Activated effector memory CD4-positive, alpha-beta T cell treated with anti-CD3 and anti-CD28 coated beads, Interleukin-2, amount 50 U/mL, for 16 hours (primary cell): ENCODE results near the gene HTR6.
"Not testable (repeated sequence)": the region's sequence is repeated elsewhere in the genome, so short reads cannot be mapped to it uniquely, and the experiment has no call there.

Experiments used
- DNase-seq: peaks from one replicate; pipeline ENCODE4 v3.0.0-alpha.2; 2020

Gene HTR6

GRCh38 chr1:19664453-19665185 is at the start of gene HTR6:
Gene HTR6 (plus strand): TSS chr1:19664875. CDS start chr1:19665754, 879 bp downstream.
- peak; percentile 81 for DNase-seq

DNA sequence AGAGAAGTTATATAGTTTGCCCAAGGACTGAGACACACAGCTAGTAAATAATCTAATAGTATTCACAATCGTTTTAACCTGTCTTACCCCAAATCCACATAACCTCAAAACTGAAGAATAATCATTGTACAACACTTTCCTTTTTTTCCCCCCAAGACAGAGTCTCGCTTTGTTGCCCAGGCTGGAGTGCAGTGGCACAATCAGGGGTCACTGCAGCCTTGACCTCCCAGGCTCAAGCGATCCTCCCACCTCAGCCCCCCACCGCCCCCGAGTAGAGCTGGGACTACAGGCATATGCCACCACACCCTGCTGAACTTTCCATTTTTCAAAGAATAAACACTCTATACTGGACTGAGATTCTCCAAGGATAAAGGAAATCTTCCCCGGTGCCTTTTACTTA is 49.2 kb upstream of the HTR6 start:
- no peak for DNase-seq

GRCh38 chr1:19616489-19616888 is 48.2 kb upstream of the HTR6 start:
- DNase-seq: no peak

DNA sequence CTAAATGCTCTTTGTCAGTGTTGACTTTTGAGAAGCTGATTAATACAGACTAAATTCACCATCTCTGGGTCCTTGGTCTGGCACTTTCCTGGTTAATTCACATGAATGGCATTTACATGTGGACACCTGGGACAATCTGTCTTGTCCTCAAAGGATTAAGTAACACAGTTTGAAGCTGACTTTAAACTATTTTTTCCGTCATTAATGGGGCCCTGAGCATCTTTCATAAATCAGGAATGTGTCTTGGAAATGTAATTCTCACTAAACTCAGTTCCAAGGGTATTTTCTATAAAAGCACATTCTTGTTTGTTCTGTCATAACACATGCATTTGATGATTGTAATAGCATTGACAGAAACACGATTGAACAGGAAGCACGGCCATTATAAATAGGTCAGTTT is 47.3 kb upstream of the HTR6 start:
- no peak for DNase-seq

DNA sequence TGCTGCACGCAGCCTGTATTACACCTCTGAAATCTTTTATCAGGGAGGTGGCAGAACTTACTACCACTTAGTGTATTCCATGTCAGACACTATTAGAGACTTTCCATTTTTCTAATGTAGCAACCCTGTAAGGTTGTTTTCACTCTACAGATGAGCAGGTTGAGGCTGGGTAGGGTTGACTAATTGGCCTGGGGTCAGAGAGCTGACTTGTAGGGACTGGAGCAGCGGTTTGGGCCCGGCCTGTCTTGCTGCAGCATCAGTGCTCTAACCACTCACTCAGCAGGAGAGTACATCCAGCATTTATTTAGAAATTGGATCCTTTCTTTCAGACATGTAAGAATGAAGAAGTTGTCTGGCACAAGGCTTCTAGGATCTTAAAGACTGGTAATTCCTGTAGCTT is 46.2 kb upstream of the HTR6 start:
- no peak for DNase-seq

- no peak for DNase-seq
Observed at GRCh38 chr1:19619697-19620384, 44.8 kb upstream of the HTR6 start.

DNA sequence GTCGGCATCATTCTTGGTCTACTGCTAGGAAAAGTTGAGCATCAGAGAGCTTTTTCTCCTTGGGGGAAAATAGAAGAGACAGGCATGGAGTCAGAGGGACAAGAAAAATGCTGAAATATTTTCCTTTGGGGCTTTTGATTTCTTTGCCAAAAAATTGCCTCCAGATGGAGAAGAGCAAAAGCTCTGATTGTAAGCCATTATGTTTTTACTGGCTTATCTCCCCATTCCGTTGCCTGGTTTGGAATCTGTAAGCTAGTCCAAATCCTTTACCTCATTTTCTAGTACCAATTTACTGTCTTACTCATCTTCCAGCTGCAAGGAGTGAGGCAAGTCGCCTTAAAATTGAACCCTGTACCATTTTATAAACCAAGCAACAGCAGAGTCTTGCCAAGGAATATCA is 43.9 kb upstream of the HTR6 start:
- DNase-seq: no peak

- no peak for DNase-seq
Observed at GRCh38 chr1:19621274-19621950, 43.3 kb upstream of the HTR6 start.

GRCh38 chr1:19622204-19622603 is 42.5 kb upstream of the HTR6 start:
- no peak for DNase-seq

DNA sequence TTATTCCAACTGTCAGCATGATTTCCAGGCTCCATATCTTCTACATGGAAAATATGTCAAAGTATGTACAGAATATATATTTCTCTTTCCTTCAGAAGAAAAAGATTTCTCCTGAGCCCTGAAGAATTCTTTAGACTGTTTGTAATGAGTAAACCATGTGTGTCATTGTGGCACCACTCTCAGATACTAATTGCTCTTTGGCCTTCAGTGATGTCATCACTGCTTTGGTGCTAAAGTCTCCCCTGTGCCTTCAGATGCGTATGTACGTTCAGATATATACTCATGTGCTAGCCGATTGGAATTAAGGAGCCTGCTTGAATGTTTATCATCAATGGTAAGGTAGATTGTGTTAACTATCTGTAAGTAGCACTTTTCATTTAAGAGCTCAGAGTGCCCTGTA is 41.2 kb upstream of the HTR6 start:
- no peak for DNase-seq

- DNase-seq: no peak
Observed at GRCh38 chr1:19625291-19625937, 39.3 kb upstream of the HTR6 start.

DNA sequence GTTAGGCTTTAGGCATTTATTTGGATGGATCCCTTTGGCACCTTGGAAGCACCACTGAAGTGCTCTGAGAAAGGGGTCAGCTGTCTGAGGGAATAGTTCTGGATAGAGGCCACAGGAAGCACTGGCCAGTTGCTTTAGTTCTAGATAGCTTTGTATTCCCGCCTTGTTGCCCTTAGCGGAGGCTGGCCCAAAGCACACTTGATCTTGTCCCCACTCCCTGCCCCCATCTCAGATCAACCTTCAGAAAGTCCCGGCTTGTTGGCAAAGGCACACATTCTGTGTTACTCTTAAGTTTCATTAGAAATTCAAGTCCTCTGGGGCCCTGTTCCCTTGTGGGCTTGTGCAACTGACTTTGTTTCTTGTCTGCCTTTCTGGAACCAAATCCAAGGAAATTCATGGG is 35.8 kb upstream of the HTR6 start:
- no peak for DNase-seq

DNA sequence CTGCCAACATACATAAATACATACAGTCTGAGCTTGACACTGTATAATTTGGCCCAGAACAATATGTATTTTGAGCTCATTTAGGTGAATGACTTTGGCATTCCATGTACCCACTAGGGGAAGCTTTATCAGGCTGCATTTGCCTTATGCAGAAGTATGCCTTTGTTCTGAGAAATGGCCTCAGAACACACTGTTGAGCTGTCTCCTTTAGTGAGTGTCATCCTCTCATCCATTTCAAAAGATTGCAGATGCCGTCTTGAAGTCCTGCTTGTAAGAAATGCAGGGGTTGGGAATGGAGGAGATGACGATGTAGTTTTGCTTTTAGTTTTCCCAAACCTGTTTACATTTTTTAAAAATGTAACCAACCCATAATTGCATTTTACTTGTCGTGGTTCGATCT is 35.3 kb upstream of the HTR6 start:
- DNase-seq: no peak

DNA sequence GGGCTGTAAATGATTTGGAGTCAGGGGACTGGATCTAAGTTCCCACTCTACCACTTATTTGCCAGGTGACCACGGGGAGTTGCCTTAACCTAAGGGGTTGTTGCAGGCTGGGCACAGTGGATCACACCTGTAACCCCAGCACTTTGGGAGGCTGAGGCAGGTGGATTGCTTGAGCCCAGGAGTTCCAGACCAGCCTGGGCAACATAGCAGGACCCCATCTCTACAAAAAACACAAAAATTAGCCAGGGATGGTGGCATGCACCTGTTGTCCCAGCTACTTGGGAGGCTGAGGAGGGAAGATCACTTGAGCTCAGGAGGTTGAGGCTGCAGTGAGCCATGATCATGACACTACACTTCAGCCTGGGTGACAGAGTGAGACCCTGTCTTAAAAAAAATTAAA is 34.5 kb upstream of the HTR6 start:
- not testable (repeated sequence) for DNase-seq

DNA sequence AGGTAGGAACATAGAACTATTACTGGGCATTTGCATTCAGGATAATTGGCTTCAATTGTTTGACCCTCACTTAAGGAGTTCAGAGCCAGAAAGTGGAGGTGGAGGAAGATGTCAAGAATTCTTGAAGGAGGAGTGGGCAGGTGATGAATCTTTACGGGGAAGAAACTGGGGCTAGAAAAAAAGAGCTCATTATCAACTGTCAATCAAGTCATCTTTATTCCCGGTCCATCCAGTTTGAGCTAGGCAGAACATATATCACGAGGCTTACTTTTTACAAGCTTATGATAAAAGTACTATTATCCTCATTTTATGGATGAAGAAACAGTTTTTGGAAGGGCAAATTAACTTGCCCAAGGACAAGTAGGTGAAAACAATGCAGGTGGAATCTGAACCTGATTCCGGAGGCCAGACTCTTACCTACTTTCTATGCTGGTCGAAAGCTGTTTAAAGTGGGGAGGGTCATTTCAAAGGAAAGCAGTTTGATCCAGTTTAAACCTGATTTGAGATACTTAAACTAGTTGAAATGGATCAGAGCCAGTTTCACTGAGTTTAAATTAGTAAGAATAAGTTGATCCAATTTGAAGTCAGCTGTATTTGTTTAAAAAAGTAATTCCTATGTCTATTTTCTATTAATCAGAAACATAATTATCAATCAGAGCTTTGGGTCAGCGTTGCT is 33.8 kb upstream of the HTR6 start:
- no peak for DNase-seq

- DNase-seq: no peak
Observed at GRCh38 chr1:19632211-19632610, 32.5 kb upstream of the HTR6 start.

DNA sequence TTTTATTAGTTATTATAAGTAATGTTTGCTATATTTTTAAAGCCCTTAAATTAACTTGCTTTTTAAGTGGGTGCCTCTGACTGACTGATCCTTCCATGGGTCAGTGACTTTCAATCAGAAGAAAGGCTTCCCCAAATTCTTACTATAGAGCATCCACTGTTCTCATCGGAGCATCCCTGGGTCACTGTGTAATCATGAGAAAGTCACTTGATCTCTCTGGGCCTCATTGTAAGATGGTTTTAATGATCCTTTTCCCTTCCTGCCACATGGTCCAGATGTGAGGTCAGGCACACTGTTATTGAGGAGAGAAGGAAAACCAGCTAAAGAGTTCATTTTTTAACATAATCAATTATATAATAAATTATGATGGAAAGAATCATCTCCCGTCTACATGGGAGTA is 31.6 kb upstream of the HTR6 start:
- no peak for DNase-seq

- DNase-seq: not testable (repeated sequence)
Observed at GRCh38 chr1:19635064-19635463, 29.6 kb upstream of the HTR6 start.

DNA sequence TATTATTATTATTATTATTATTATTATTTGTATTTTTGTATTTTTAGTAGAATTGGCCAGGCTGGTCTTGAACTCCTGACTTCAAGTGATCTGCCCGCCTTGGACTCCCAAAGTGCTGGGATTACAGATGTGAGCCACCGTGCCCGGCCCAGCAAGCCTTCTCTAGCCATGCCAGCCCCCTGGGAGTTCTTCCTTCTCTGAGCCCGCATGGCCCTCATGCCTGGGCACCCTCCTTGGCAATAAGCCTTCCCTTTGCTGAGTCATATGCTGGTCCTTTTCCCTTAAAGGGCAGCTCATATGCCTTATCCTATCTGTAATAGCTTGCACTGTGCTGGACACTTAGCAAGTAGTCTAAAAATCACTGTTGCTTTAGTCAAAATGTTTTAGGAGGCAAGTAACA is 29.0 kb upstream of the HTR6 start:
- no peak for DNase-seq

- DNase-seq: no peak
Observed at GRCh38 chr1:19636065-19636464, 28.6 kb upstream of the HTR6 start.

- DNase-seq: not testable (repeated sequence)
Observed at GRCh38 chr1:19636749-19637148, 27.9 kb upstream of the HTR6 start.

GRCh38 chr1:19637606-19638005 is 27.1 kb upstream of the HTR6 start:
- DNase-seq: no peak

DNA sequence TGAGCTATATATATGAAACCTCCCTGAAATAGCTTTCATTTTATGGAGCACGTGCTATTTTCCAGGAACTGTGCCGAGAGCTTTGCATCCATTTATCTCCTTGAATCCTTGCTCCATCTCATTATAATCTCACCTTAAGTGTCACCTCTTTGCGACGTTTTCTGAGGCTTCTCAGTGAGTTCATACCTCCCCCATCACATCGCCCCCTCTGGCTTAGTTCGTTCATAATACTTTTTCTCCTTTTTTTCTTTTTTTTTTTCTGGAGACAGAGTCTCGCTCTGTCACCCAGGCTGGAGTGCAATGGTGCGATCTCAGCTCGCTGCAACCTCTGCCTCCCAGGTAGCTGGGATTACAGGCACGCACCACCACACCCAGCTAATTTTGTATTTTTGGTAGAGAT is 25.4 kb upstream of the HTR6 start:
- DNase-seq: not testable (repeated sequence)
